Measurements from ENCODE around the gene MBD5. TPM values are rescaled to one million over a fixed set of nuclear protein-coding genes. Genes with fewer than 3 reads are reported as not detected.
A peak's percentile ranks its signal among the peaks of the same experiment; 100 is the strongest.

MBD5 gene
- total RNA-seq, 6 experiments from 2014 or later, result 7.9 to 15.6 (median 11.9) TPM

DNA sequence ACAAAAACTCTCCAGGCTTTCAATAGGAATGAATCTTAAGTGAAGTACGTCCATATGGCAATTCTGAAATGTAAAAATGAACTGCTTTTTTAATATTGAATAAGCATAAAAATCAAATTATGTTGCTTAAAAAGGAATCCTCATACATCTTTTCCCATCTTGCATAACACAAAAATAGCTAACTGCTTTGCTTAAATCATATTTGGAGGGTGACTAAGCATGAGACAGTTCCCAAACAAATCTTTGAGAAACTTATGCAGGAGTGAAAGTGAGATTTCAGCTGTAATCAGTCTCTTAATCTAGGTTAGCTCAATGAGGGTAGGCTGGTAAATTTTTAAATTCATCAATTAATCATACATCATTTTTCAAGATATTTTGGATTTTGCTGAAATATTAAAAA lies 111.5 kb downstream of the MBD5 start:
- TF ChIP-seq, protein P1, sequence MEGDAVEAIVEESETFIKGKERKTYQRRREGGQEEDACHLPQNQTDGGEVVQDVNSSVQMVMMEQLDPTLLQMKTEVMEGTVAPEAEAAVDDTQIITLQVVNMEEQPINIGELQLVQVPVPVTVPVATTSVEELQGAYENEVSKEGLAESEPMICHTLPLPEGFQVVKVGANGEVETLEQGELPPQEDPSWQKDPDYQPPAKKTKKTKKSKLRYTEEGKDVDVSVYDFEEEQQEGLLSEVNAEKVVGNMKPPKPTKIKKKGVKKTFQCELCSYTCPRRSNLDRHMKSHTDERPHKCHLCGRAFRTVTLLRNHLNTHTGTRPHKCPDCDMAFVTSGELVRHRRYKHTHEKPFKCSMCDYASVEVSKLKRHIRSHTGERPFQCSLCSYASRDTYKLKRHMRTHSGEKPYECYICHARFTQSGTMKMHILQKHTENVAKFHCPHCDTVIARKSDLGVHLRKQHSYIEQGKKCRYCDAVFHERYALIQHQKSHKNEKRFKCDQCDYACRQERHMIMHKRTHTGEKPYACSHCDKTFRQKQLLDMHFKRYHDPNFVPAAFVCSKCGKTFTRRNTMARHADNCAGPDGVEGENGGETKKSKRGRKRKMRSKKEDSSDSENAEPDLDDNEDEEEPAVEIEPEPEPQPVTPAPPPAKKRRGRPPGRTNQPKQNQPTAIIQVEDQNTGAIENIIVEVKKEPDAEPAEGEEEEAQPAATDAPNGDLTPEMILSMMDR (IDR thresholded peaks at IDR 0.05), result no peak
- TF ChIP-seq POLR2A (IDR thresholded peaks at IDR 0.05), result no peak

DNA sequence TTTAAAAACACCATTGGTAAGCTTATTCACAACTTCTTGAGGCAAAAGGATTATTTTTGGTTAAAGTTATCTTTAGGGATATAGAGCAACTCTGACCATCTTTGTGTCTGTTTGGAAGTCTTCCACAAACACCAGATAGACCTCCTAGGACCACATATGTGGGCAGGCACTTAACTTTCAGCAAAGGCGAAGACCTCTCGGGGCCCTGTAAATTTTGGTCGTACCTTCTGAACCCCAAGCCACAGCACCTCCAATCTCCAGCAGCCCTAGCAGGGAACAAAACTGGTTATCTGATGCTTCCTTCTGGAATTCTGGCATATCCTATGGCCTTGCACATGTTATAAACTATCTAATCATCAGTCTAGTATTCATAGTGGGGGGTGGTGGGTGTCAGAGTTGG lies 114.8 kb downstream of the MBD5 start:
- DNase-seq, result no peak
- Histone ChIP-seq H3K4me1 (peaks cover 0 to 6% (median 0%) of the 10 kb centered on the region in 4 donors), H3K9me3 (no peaks in the 10 kb centered on the region), H3K27me3 (no peaks in the 10 kb centered on the region), H3K36me3 (no peaks in the 10 kb centered on the region), H3K4me3 (no peak overlapping the region), H3K27ac (no peak overlapping the region)
- no peak for ATAC-seq
- WGBS (ENCODE audit: insufficient coverage, low coverage, low lambda C conversion rate, missing lambda C conversion rate), result no CpG with 5 or more reads among the region's 3 CpGs
- intact Hi-C loops (cut with DNase I), result no loop called here
- TF ChIP-seq, protein P1 (IDR thresholded peaks at IDR 0.05), result no peak
- no peak for TF ChIP-seq POLR2A (IDR thresholded peaks at IDR 0.05)

More for the DNA sequence above, 111.5 kb downstream of the MBD5 start:
- DNase-seq (no peak), ATAC-seq (no peak)
- Histone ChIP-seq H3K27me3 (no peaks in the 10 kb centered on the region), H3K4me3 (no peak overlapping the region), H3K4me1 (peaks cover 0 to 6% (median 0%) of the 10 kb centered on the region in 4 donors), H3K27ac (no peak overlapping the region), H3K36me3 (no peaks in the 10 kb centered on the region), H3K9me3 (no peaks in the 10 kb centered on the region)
- intact Hi-C loops (cut with DNase I), result no loop called here
- WGBS (ENCODE audit: insufficient coverage, low coverage, low lambda C conversion rate, missing lambda C conversion rate), result 90% methylated on average over 1 of the region's 1 CpG

DNA sequence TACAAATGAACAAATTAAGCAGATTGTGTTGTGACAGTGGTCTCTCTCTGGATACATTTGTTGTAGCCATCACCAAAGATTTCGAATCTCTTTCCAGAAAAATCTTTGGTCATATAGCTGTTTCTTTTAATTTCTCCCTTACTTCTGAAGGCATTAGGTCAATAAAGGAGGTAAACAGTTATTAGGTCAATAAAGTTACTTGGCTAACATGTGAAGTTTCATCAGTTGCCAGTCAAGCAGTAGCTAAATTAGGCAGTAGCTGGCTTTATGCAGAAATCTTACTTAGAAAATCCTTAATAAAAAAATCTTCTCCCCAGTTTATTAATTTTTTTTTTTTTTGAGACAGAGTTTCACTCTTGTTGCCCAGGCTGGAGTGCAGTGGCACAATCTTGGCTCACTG lies 115.5 kb downstream of the MBD5 start:
- Histone ChIP-seq H3K27me3 (no peaks in the 10 kb centered on the region), H3K4me3 (no peak overlapping the region), H3K36me3 (no peaks in the 10 kb centered on the region), H3K9me3 (no peaks in the 10 kb centered on the region), H3K27ac (no peak overlapping the region), H3K4me1 (peaks cover 0 to 6% (median 0%) of the 10 kb centered on the region in 4 donors)
- intact Hi-C loops (cut with DNase I), result no loop called here
- peak; percentile 38 to 72 (median 49) for ATAC-seq
- WGBS (ENCODE audit: insufficient coverage, low coverage, low lambda C conversion rate, missing lambda C conversion rate), result 57% methylated on average over 1 of the region's 1 CpG
- TF ChIP-seq, protein P1 (IDR thresholded peaks at IDR 0.05), result no peak
- no peak for TF ChIP-seq POLR2A (IDR thresholded peaks at IDR 0.05)
- DNase-seq, result no peak

DNA sequence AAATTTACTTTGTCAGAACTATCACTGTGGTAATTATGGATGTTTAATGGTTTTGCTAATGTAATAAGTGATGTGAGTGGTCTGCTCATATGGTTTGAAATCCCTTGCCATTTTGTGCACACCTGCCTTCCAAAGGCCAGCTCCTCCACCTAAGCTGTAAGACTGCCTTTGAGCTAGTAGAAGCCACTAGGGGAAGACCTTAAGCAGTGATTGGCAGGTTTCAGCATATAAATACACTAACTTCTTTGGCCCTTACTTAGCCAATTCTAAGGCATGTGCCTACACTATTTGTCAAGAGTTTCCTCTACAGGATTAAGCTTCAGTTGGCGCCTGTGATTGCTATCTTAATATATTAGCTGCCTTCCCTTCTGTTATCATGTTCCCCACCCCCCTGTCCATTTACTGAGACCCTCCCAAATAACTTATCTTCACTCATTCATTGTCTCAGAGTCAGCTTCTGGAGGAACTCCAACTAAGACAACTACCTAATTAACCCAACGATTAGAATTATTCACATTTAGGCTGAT lies 141.1 kb downstream of the MBD5 start:
- 65% methylated on average over 2 of the region's 2 CpGs for WGBS (ENCODE audit: insufficient coverage, low coverage, low lambda C conversion rate, missing lambda C conversion rate)
- no peaks in the 10 kb centered on the region for H3K36me3 ChIP-seq
- no peak overlapping the region for H3K27ac ChIP-seq
- TF ChIP-seq, protein P1 (IDR thresholded peaks at IDR 0.05), result no peak
- TF ChIP-seq POLR2A (IDR thresholded peaks at IDR 0.05), result no peak
- no peaks in the 10 kb centered on the region for H3K27me3 ChIP-seq
- H3K9me3 ChIP-seq, result no peaks in the 10 kb centered on the region
- no peaks in the 10 kb centered on the region for H3K4me1 ChIP-seq
- no peak for ATAC-seq
- DNase-seq, result no peak
- no peak overlapping the region for H3K4me3 ChIP-seq
- intact Hi-C loops (cut with DNase I), result no loop called here

DNA sequence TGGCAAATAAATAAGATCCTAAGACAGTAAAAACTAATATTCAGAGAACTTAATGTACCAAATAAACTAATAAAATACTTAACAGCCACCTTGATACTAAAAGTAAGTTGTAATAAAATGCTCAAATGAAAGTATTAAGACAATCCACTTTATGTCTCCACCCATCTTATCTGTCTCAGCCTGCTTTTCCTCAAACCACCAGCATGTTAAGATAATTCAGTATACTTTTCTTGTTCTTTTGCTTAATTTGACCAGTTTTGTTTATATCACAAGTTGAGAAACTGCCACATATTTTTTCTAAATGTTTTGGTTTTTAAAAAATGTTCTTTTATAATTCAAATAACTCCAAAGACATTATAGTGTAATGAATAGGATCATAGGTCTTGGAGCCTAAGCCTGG lies 142.0 kb downstream of the MBD5 start:
- no peaks in the 10 kb centered on the region for H3K27me3 ChIP-seq
- H3K36me3 ChIP-seq, result no peaks in the 10 kb centered on the region
- DNase-seq (no peak), ATAC-seq (no peak)
- H3K9me3 ChIP-seq, result no peaks in the 10 kb centered on the region
- intact Hi-C loops (cut with DNase I), result no loop called here
- H3K4me3 ChIP-seq, result no peak overlapping the region
- TF ChIP-seq POLR2A (IDR thresholded peaks at IDR 0.05), result no peak
- TF ChIP-seq, protein P1 (IDR thresholded peaks at IDR 0.05), result no peak
- H3K27ac ChIP-seq, result no peak overlapping the region
- H3K4me1 ChIP-seq, result no peaks in the 10 kb centered on the region
